Measurements from ENCODE around the gene COA8.

Gene COA8

DNA sequence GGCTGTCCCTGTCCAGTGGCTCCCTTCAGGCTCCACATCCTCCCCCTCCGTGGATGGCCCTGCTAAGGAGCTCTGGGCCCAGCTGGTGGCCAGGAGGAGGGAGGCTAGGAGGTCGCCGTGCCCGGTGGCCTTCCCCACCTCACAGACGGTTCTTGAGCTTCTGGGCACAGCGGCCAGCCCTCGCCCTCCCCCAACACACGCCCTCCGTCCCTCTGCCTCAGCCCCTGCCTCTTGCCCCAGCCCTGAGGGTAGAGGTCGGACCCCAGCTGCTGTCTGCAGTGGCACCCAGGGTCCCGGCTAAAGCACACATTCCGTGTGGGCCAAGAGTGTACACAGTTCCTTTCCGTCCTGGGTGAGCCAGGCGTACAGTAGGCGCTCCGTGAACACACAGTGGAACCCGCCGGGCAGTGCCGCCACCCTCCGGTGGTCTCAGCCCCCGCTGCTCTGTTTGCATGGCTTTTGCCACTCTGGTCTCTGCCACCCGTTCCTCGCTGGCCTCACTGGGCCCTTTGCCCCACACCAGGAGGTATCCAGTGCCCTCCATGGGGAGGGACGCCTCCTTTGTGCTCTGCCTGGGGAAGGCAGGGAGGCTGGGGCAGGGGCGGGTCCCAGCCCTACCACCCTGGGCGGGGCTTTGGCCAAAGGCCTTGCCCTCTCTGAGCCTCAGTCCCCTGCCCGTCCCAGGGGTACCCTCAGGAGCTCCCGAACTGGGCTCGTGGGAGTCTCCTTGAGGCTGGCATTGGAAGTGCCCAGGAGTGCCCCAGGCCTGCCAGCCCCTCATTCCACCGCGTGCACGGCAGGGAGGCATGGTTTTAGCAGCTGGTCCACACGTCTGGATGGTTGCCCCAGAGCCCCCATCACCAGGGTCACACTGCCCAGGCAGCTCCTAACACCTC lies 20.8 kb upstream of the COA8 start:
- Histone ChIP-seq H3K36me3 (ENCODE audit: insufficient read depth, low read length) (no peaks in the 10 kb centered on the region), H3K4me1 (ENCODE audit: control insufficient read depth, insufficient read depth, low read length) (peaks cover 67% of the 10 kb centered on the region), H3K9me3 (replicated peaks; ENCODE audit: low read length) (no peaks in the 10 kb centered on the region), H3K9ac (ENCODE audit: low read depth, low read length) (peak overlapping the region; percentile 20), H3K4me3 (ENCODE audit: low read length) (peak overlapping the region; percentile 10), H3K4me2 (ENCODE audit: low read length) (peak overlapping the region; percentile 43), H3K27me3 (ENCODE audit: control insufficient read depth, insufficient read depth, low read length) (no peaks in the 10 kb centered on the region)

DNA sequence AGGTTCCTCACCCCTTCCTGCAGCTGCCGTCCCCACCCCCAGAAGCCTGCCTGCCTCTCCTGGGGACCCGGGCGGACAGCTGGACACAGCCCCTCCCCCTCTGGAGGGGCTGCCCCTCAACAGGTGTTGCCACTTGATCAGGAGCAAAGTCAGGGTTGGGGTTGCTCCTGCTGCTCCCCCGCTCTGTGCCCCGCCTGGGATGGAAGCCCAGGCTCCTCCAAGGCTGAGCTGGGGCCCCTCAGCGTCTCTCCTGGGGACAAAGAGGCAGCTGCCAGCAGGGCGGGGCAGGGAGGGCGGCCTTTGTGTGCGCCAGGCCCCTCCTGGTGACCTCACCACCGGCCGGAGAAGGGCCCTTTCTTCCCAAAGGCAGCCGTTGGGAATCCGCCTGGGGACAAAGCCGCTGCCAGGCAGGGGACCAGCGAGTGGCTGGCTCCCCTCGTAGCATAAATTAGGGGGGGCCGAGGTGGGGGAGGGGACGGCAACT lies 20.1 kb upstream of the COA8 start:
- Histone ChIP-seq H3K9me3 (replicated peaks; ENCODE audit: low read length) (no peaks in the 10 kb centered on the region), H3K36me3 (ENCODE audit: insufficient read depth, low read length) (no peaks in the 10 kb centered on the region), H3K4me3 (ENCODE audit: low read length) (peak overlapping the region; percentile 10), H3K4me1 (ENCODE audit: control insufficient read depth, insufficient read depth, low read length) (peaks cover 61% of the 10 kb centered on the region), H3K9ac (ENCODE audit: low read depth, low read length) (peak overlapping the region; percentile 57), H3K4me2 (ENCODE audit: low read length) (peak overlapping the region; percentile 43), H3K27me3 (ENCODE audit: control insufficient read depth, insufficient read depth, low read length) (no peaks in the 10 kb centered on the region)

DNA sequence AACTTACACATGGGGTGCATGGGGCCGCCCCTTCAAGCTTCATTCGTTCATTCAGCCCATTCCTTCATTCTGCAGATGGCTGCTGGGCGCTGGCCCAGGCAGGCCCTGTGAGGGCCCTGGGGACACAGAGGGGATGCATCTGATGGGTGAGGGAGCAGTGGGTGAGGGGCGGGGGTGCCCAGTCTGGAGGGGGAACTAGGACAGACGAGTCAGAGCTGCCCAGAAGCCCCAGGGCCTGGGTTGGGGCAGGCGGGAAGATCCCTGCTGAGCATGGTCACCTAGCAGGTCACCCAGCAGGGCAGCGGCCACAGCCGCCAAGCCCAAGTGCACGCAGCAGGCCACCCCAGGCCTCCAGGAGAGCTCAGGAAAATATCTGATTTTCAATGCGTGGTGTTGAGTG lies 19.6 kb upstream of the COA8 start:
- peak overlapping the region; percentile 43 for H3K4me2 ChIP-seq (ENCODE audit: low read length)
- H3K4me3 ChIP-seq (ENCODE audit: low read length) = no peak overlapping the region
- peak overlapping the region; percentile 57 for H3K9ac ChIP-seq (ENCODE audit: low read depth, low read length)
- H3K4me1 ChIP-seq (ENCODE audit: control insufficient read depth, insufficient read depth, low read length) = peaks cover 57% of the 10 kb centered on the region
- H3K9me3 ChIP-seq (replicated peaks; ENCODE audit: low read length) = no peaks in the 10 kb centered on the region
- H3K36me3 ChIP-seq (ENCODE audit: insufficient read depth, low read length) = no peaks in the 10 kb centered on the region
- H3K27me3 ChIP-seq (ENCODE audit: control insufficient read depth, insufficient read depth, low read length) = no peaks in the 10 kb centered on the region

DNA sequence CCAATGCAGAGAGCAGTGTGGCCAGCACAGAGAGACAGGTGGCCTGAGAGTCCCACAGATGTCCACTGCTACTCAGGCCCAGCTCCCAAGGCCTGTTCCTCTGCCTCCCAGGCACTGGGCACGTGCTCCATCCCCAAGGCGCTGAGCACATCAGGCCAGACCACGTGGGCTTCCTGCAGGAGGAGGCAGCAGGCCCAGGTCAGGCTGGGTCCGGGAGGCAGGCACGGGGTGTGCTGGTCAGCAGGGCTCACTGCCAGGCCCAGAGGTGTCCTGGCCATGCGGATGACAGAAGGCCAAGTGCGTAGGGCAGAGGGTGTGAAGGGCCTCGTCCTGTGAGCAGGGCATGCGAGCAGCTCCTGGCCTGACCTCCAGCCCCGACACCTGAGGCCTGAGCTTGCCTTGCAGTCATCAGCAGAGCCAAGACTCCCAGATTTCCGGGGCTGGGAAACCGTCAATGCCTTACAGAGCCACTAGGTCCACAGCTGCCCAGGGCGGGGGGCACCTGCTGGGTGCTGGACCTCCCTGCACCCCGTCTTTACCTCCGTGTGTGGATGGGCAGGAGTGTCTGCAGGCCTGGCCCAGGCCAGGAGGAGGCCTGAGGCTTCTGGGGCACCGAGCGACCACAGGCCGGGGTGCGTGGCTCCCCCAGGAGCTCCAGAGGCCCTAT lies 18.9 kb upstream of the COA8 start:
- no peaks in the 10 kb centered on the region for H3K36me3 ChIP-seq (ENCODE audit: insufficient read depth, low read length)
- peaks cover 51% of the 10 kb centered on the region for H3K4me1 ChIP-seq (ENCODE audit: control insufficient read depth, insufficient read depth, low read length)
- no peak overlapping the region for H3K9ac ChIP-seq (ENCODE audit: low read depth, low read length)
- H3K4me3 ChIP-seq (ENCODE audit: low read length) = no peak overlapping the region
- H3K27me3 ChIP-seq (ENCODE audit: control insufficient read depth, insufficient read depth, low read length) = no peaks in the 10 kb centered on the region
- no peak overlapping the region for H3K4me2 ChIP-seq (ENCODE audit: low read length)
- no peaks in the 10 kb centered on the region for H3K9me3 ChIP-seq (replicated peaks; ENCODE audit: low read length)

GRCh38 chr14:103544388-103545218 lies 18.2 kb upstream of the COA8 start:
- Histone ChIP-seq H3K9ac (ENCODE audit: low read depth, low read length) (no peak overlapping the region), H3K4me1 (ENCODE audit: control insufficient read depth, insufficient read depth, low read length) (peaks cover 45% of the 10 kb centered on the region)

DNA sequence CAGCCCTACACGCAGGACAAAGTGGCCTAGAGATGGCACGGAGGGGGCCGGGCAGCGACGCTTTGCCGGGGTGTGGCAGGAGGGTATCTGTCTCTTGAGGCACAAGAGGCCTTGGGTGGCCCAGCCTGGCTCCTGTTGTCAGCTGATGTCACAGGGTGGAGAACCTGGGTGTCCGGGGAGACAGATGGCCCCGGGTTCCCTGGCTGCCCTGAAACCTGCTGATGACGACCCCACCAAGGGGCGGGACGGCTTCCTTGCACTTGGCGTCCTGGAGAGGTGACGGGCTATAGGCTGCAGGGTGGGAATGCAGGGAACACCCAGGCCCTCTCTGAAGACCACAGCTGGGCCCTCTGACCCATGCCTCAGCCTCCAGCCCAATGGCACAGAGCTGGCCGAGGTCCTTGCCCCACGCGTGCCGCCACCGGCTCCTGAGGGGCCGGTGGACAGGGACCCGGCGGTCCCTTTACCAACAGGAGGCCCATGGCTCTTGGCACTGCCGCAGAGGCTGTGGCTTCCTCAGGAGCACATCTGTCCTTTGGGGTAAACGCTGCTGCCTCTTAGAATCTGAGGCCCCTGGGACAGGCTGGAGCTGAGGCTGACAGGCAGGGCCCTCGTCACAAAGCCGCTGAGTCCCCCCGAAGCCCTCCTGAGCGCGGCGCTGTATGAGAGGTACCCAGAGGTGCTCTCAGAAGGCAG lies 17.4 kb upstream of the COA8 start:
- Histone ChIP-seq H3K27me3 (ENCODE audit: control insufficient read depth, insufficient read depth, low read length) (no peaks in the 10 kb centered on the region), H3K36me3 (ENCODE audit: insufficient read depth, low read length) (no peaks in the 10 kb centered on the region), H3K4me1 (ENCODE audit: control insufficient read depth, insufficient read depth, low read length) (peaks cover 40% of the 10 kb centered on the region), H3K4me3 (ENCODE audit: low read length) (no peak overlapping the region), H3K9ac (ENCODE audit: low read depth, low read length) (no peak overlapping the region), H3K9me3 (replicated peaks; ENCODE audit: low read length) (no peaks in the 10 kb centered on the region), H3K4me2 (ENCODE audit: low read length) (no peak overlapping the region)

More at GRCh38 chr14:103544388-103545218, 18.2 kb upstream of the COA8 start:
- no peak overlapping the region for H3K4me2 ChIP-seq (ENCODE audit: low read length)
- no peaks in the 10 kb centered on the region for H3K9me3 ChIP-seq (replicated peaks; ENCODE audit: low read length)
- no peak overlapping the region for H3K4me3 ChIP-seq (ENCODE audit: low read length)
- H3K36me3 ChIP-seq (ENCODE audit: insufficient read depth, low read length) = no peaks in the 10 kb centered on the region
- H3K27me3 ChIP-seq (ENCODE audit: control insufficient read depth, insufficient read depth, low read length) = no peaks in the 10 kb centered on the region

- no peak overlapping the region for H3K4me3 ChIP-seq (ENCODE audit: low read length)
- H3K4me1 ChIP-seq (ENCODE audit: control insufficient read depth, insufficient read depth, low read length) = peaks cover 40% of the 10 kb centered on the region
Observed at GRCh38 chr14:103545915-103546651, 16.7 kb upstream of the COA8 start.

GRCh38 chr14:103546652-103547454 lies 15.9 kb upstream of the COA8 start:
- H3K27me3 ChIP-seq (ENCODE audit: control insufficient read depth, insufficient read depth, low read length) = no peaks in the 10 kb centered on the region
- no peak overlapping the region for H3K4me3 ChIP-seq (ENCODE audit: low read length)

More at GRCh38 chr14:103545915-103546651, 16.7 kb upstream of the COA8 start:
- Histone ChIP-seq H3K9me3 (replicated peaks; ENCODE audit: low read length) (no peaks in the 10 kb centered on the region), H3K4me2 (ENCODE audit: low read length) (no peak overlapping the region), H3K9ac (ENCODE audit: low read depth, low read length) (no peak overlapping the region), H3K36me3 (ENCODE audit: insufficient read depth, low read length) (no peaks in the 10 kb centered on the region), H3K27me3 (ENCODE audit: control insufficient read depth, insufficient read depth, low read length) (no peaks in the 10 kb centered on the region)

DNA sequence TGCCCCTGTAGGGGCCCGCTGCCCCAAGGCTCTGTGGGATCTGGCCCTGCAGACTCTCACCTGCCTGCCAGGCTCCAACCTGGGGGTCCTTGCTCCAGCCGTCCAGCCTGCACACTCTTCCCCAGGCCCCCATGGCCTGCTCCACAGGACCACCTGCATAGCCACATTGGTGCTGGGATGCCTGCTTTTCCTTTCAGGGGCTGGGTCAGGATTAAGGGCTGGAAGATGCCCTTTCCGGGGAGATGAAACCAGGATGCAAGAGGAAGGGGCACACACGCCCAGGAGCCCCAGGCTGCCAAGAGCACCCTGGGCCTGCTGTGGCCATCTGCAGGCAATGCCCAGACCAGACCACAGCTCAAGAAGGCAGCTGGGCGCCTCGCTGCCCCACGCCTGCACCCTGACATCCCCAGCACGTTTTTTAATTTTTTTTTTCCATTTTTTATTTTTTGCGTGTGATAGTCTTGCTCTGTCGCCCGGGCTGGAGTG lies 15.3 kb upstream of the COA8 start:
- Histone ChIP-seq H3K4me3 (ENCODE audit: low read length) (no peak overlapping the region), H3K27me3 (ENCODE audit: control insufficient read depth, insufficient read depth, low read length) (no peaks in the 10 kb centered on the region), H3K9me3 (replicated peaks; ENCODE audit: low read length) (no peaks in the 10 kb centered on the region), H3K4me2 (ENCODE audit: low read length) (no peak overlapping the region), H3K4me1 (ENCODE audit: control insufficient read depth, insufficient read depth, low read length) (peaks cover 40% of the 10 kb centered on the region), H3K9ac (ENCODE audit: low read depth, low read length) (no peak overlapping the region), H3K36me3 (ENCODE audit: insufficient read depth, low read length) (no peaks in the 10 kb centered on the region)

More at GRCh38 chr14:103546652-103547454, 15.9 kb upstream of the COA8 start:
- Histone ChIP-seq H3K9ac (ENCODE audit: low read depth, low read length) (no peak overlapping the region), H3K4me1 (ENCODE audit: control insufficient read depth, insufficient read depth, low read length) (peaks cover 40% of the 10 kb centered on the region), H3K36me3 (ENCODE audit: insufficient read depth, low read length) (no peaks in the 10 kb centered on the region), H3K9me3 (replicated peaks; ENCODE audit: low read length) (no peaks in the 10 kb centered on the region), H3K4me2 (ENCODE audit: low read length) (no peak overlapping the region)

Measured in skeletal muscle satellite cell (primary cell).